ENCODE measurements around the gene EYA2. TPM values are rescaled to one million over a fixed set of nuclear protein-coding genes. Genes with fewer than 3 reads are reported as not detected.
A peak's percentile ranks its signal among the peaks of the same experiment; 100 is the strongest.

The EYA2 gene
- total RNA-seq, 1 experiment from 2014 or later, result 0.74 TPM

- Histone ChIP-seq H3K79me2 (ENCODE audit: insufficient read depth, low read length) (no peaks in the 10 kb centered on the region), H3K79me1 (ENCODE audit: insufficient read depth, low read depth, low read length, poor library complexity, severe bottlenecking) (no peaks in the 10 kb centered on the region), H4K91ac (ENCODE audit: insufficient read length, low read depth, low read length) (no peak overlapping the region), H3K14ac (ENCODE audit: insufficient read depth, low read length) (no peak overlapping the region), H3K23ac (ENCODE audit: insufficient read length, low read depth, low read length) (no peak overlapping the region), H3K4me2 (ENCODE audit: insufficient read depth, insufficient read length, low read length) (no peak overlapping the region), H3K27ac (ENCODE audit: insufficient read length, low read depth, low read length) (no peak overlapping the region), H4K20me1 (ENCODE audit: control insufficient read depth, insufficient read depth, insufficient read length) (no peaks in the 10 kb centered on the region), H2BK5ac (ENCODE audit: insufficient read length, low read length) (no peak overlapping the region), H4K5ac (ENCODE audit: insufficient read length, low read depth, low read length) (no peak overlapping the region), H2BK120ac (ENCODE audit: low read depth, low read length, poor library complexity, severe bottlenecking) (no peak overlapping the region), H3K56ac (ENCODE audit: insufficient read length, low read depth, low read length) (no peak overlapping the region), H4K8ac (replicated peaks; ENCODE audit: insufficient read length, low read depth, low read length) (no peak overlapping the region), H3K9ac (ENCODE audit: extremely low read depth, insufficient read length, low read length) (no peak overlapping the region), H3K9me3 (ENCODE audit: control insufficient read depth, low read depth, low read length) (no peaks in the 10 kb centered on the region), H3K23me2 (ENCODE audit: insufficient read length, low read depth, low read length, poor library complexity, severe bottlenecking) (no peaks in the 10 kb centered on the region), H2BK12ac (ENCODE audit: insufficient read length, low read depth, low read length) (no peak overlapping the region), H3T11ph (ENCODE audit: low read length) (no peak overlapping the region), H2AK5ac (ENCODE audit: insufficient read length, low read length) (no peak overlapping the region), H3K18ac (ENCODE audit: insufficient read length, low read depth, low read length) (no peak overlapping the region), H2BK15ac (ENCODE audit: low read depth, low read length) (no peak overlapping the region), H3K4ac (ENCODE audit: low read depth, low read length) (no peak overlapping the region), H3K27me3 (ENCODE audit: insufficient read depth, low read length) (no peaks in the 10 kb centered on the region), H3K4me1 (ENCODE audit: insufficient read depth, low read length) (no peaks in the 10 kb centered on the region), H2BK20ac (ENCODE audit: low read depth, low read length, poor library complexity, severe bottlenecking) (no peak overlapping the region), H2AFZ (ENCODE audit: low read length) (no peak overlapping the region)
- Mint-ChIP-seq H3K27ac (0 out of 7 replicates have a peak overlapping the region, but pooled peaks of 1 of the 3 experiments have one; percentile 36), H3K4me1 (peaks cover 6 to 18% of the 10 kb centered on the region in 2 experiments), H3K36me3 (ENCODE audit: insufficient read depth in 1 of 3, low read depth in 3 of 3) (peaks cover 55 to 89% (median 83%) of the 10 kb centered on the region in 3 experiments), H3K27me3 (ENCODE audit: low read depth) (no peaks in the 10 kb centered on the region; the same call in 1 of the 2 replicates), H3K4me3 (no peak overlapping the region), H3K9me3 (no peaks in the 10 kb centered on the region)
- TF ChIP-seq CTCF (conservative IDR thresholded peaks at IDR 0.05), result no peak
- no peak for DNase-seq
- no CpG with 5 or more reads among the region's 9 CpGs for whole genome bisulfite sequencing (ENCODE audit: extremely low coverage, insufficient read length, low lambda C conversion rate)
Measured at GRCh38 chr20:47227576-47227975, 332.9 kb downstream of the EYA2 start.
